Astrocyte of the spinal cord (primary cell): Measurements from ENCODE around the gene NAA15.
"Not testable (repeated sequence)": the region's sequence is repeated elsewhere in the genome, so short reads cannot be mapped to it uniquely, and the experiment has no call there.

Experiments
- DNase-seq: peaks from one replicate; pipeline ENCODE4 v3.0.0; 2011; ENCODE audit warnings: low read depth, low spot score
- H3K4me3 ChIP-seq: 2 replicates; pipeline ENCODE4 v1.5.1; 2011; ENCODE audit warnings: low read depth, mild to moderate bottlenecking, low read length, moderate library complexity
- CTCF ChIP-seq: IDR thresholded peaks from 2 replicates; pipeline ENCODE4 v1.5.1; 2012; ENCODE audit warnings: low read depth, mild to moderate bottlenecking, low read length, inconsistent platforms
- in situ Hi-C: cut with HindIII; loops from 2 replicates; pipeline ENCODE4 v1.10.0; 2017; ENCODE audit warnings: low sequenced_read_pairs

NAA15 gene

GRCh38 chr4:139301113-139301820 lies at the start of gene NAA15:
NAA15 (plus strand) TSS chr4:139301505; CDS start chr4:139301778, 273 bp downstream.
- H3K4me3 ChIP-seq: peak within 1 kb of the TSS; percentile 95
- no peak for TF ChIP-seq CTCF
- DNase-seq: peak; percentile 98
- in situ Hi-C loops: no loop called here

- no peak overlapping the region for H3K4me3 ChIP-seq
- no peak for DNase-seq
- no peak for TF ChIP-seq CTCF
- in situ Hi-C loops: no loop called here
Observed at GRCh38 chr4:139253046-139253445, 48.3 kb upstream of the NAA15 start.

GRCh38 chr4:139253713-139254112 lies 47.6 kb upstream of the NAA15 start:
- no peak overlapping the region for H3K4me3 ChIP-seq
- DNase-seq: no peak
- in situ Hi-C loops: no loop called here
- no peak for TF ChIP-seq CTCF

GRCh38 chr4:139255581-139255980 lies 45.7 kb upstream of the NAA15 start:
- H3K4me3 ChIP-seq, in situ Hi-C loops, DNase-seq: not testable (repeated sequence)

- H3K4me3 ChIP-seq: no peak overlapping the region
- no peak for TF ChIP-seq CTCF
- DNase-seq: no peak
- in situ Hi-C loops: no loop called here
Observed at GRCh38 chr4:139256349-139256748, 45.0 kb upstream of the NAA15 start.

- no peak overlapping the region for H3K4me3 ChIP-seq
- TF ChIP-seq CTCF: no peak
- in situ Hi-C loops: no loop called here
- DNase-seq: no peak
Observed at GRCh38 chr4:139265654-139266053, 35.7 kb upstream of the NAA15 start.

GRCh38 chr4:139266208-139266582 lies 35.1 kb upstream of the NAA15 start:
- no peak for TF ChIP-seq CTCF
- H3K4me3 ChIP-seq: peak overlapping the region; percentile 31
- in situ Hi-C loops: no loop called here

More at GRCh38 chr4:139266208-139266582, 35.1 kb upstream of the NAA15 start:
- DNase-seq: no peak
